Spleen (tissue), 7 donors: ENCODE measurements around the gene UBE3B.

Source experiments
- CTCF ChIP-seq, 11 experiments: fragments of 200-600 bp in 7 of 11; fragments of 450-650 bp in 4 of 11; sonication (generic) in 4 of 11; IDR thresholded peaks in 8 of 11; conservative IDR thresholded peaks in 3 of 11; 1 replicate in 7 of 11; 2 replicates in 4 of 11; pipeline versions ENCODE4 v1.4.0 to v1.8.0; 2016 to 2021; ENCODE audit warnings: antibody characterized with exemption in 11 of 11, inconsistent platforms in 4 of 11, mild to moderate bottlenecking in 1 of 11
- POLR2A ChIP-seq, 3 donors: fragments of 450-650 bp; IDR thresholded peaks; one replicate each; pipeline ENCODE4 v1.5.1; 2017; ENCODE audit warnings: antibody characterized with exemption in 3 of 3, mild to moderate bottlenecking in 1 of 3
- POLR2AphosphoS5 ChIP-seq, 3 donors: sonication (generic); formaldehyde crosslinking; IDR thresholded peaks; one replicate each; pipeline ENCODE4 v1.5.1; 2017; ENCODE audit warnings: antibody characterized with exemption in 3 of 3
- donor health status: DM: no; HTN: no; CAD: no; lungs with moderate emphysema.
- donor health status: DM: no; HTN: no; CAD: no.
- donor health status: DM: no; HTN: no; CAD: no.

- TF ChIP-seq POLR2AphosphoS5 (IDR thresholded peaks at IDR 0.05) (no peak), CTCF (IDR thresholded peaks at IDR 0.05 in 8 of 11, conservative IDR thresholded peaks at IDR 0.05 in 3 of 11) (no peak), POLR2A (IDR thresholded peaks at IDR 0.05) (no peak)
These were observed 81.7 kb downstream of the UBE3B start for GRCh38 chr12:109559200-109559505.
